ENCODE results near the gene C1QTNF9B.

DNA sequence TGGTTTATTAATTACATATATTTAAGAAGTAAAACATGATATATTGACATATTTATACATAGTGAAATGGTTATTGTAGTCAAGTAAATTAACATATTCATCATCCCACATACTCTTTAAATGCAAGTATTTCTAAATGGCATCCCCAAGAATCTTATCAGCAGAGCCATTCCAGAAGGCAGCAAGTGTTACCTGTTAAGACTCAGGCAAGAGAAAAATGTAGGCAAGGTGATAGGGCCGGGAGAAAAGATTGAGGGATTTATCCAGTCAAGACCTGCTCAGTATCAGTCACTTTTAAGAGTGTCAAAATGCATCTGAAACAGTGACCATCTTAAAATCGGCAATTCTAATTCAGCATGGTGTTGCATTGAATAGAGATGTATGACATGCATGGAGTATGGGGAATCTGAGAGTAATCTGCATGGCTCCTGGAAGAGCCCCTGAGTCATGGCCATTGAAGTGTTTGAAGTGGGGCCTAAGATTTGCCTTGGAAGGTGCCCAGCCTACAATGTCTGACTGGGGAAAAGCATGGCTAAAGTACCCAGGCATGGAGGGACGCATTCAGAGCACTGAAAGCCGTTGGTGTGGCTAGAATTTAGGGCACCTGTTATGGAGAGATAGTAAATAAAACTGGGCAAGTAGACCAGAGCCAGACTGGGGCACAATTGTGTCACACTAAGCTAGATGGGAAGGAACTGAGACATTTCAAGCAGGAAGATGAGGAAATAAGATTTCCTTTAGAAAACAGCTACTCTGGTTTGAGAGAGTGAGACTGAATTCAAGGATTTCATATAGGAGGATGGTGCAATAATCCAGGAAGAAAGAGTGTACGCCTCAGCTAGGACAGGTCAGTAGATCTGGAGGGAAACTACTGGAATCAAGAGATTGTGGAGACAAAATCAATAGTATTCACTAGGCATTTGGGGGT lies 25.0 kb upstream of the C1QTNF9B start:
- TF ChIP-seq, protein P1, sequence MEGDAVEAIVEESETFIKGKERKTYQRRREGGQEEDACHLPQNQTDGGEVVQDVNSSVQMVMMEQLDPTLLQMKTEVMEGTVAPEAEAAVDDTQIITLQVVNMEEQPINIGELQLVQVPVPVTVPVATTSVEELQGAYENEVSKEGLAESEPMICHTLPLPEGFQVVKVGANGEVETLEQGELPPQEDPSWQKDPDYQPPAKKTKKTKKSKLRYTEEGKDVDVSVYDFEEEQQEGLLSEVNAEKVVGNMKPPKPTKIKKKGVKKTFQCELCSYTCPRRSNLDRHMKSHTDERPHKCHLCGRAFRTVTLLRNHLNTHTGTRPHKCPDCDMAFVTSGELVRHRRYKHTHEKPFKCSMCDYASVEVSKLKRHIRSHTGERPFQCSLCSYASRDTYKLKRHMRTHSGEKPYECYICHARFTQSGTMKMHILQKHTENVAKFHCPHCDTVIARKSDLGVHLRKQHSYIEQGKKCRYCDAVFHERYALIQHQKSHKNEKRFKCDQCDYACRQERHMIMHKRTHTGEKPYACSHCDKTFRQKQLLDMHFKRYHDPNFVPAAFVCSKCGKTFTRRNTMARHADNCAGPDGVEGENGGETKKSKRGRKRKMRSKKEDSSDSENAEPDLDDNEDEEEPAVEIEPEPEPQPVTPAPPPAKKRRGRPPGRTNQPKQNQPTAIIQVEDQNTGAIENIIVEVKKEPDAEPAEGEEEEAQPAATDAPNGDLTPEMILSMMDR (IDR thresholded peaks at IDR 0.05): no peak
- TF ChIP-seq RFX5 (IDR thresholded peaks at IDR 0.05) (no peak), BHLHE40 (IDR thresholded peaks at IDR 0.05; ENCODE audit: low read depth, low read length) (no peak), POLR2A (IDR thresholded peaks at IDR 0.05; ENCODE audit: low read length) (no peak), KDM1A (IDR thresholded peaks at IDR 0.05; ENCODE audit: low read depth) (no peak), MAZ (IDR thresholded peaks at IDR 0.05; ENCODE audit: borderline replicate concordance, low read depth, low read length) (no peak), HDAC2 (IDR thresholded peaks at IDR 0.05) (no peak), CHD2 (IDR thresholded peaks at IDR 0.05; ENCODE audit: low read length, partially characterized antibody) (no peak), JUNB (IDR thresholded peaks at IDR 0.05) (no peak), RAD21 (conservative IDR thresholded peaks at IDR 0.05 in 1 of 2, IDR thresholded peaks at IDR 0.05 in 1 of 2) (no peak)
- TF ChIP-seq, protein P2, sequence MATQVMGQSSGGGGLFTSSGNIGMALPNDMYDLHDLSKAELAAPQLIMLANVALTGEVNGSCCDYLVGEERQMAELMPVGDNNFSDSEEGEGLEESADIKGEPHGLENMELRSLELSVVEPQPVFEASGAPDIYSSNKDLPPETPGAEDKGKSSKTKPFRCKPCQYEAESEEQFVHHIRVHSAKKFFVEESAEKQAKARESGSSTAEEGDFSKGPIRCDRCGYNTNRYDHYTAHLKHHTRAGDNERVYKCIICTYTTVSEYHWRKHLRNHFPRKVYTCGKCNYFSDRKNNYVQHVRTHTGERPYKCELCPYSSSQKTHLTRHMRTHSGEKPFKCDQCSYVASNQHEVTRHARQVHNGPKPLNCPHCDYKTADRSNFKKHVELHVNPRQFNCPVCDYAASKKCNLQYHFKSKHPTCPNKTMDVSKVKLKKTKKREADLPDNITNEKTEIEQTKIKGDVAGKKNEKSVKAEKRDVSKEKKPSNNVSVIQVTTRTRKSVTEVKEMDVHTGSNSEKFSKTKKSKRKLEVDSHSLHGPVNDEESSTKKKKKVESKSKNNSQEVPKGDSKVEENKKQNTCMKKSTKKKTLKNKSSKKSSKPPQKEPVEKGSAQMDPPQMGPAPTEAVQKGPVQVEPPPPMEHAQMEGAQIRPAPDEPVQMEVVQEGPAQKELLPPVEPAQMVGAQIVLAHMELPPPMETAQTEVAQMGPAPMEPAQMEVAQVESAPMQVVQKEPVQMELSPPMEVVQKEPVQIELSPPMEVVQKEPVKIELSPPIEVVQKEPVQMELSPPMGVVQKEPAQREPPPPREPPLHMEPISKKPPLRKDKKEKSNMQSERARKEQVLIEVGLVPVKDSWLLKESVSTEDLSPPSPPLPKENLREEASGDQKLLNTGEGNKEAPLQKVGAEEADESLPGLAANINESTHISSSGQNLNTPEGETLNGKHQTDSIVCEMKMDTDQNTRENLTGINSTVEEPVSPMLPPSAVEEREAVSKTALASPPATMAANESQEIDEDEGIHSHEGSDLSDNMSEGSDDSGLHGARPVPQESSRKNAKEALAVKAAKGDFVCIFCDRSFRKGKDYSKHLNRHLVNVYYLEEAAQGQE (IDR thresholded peaks at IDR 0.05): no peak
- TF ChIP-seq, protein P3, sequence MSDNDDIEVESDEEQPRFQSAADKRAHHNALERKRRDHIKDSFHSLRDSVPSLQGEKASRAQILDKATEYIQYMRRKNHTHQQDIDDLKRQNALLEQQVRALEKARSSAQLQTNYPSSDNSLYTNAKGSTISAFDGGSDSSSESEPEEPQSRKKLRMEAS (IDR thresholded peaks at IDR 0.05): no peak
- TF ChIP-seq, protein P4, sequence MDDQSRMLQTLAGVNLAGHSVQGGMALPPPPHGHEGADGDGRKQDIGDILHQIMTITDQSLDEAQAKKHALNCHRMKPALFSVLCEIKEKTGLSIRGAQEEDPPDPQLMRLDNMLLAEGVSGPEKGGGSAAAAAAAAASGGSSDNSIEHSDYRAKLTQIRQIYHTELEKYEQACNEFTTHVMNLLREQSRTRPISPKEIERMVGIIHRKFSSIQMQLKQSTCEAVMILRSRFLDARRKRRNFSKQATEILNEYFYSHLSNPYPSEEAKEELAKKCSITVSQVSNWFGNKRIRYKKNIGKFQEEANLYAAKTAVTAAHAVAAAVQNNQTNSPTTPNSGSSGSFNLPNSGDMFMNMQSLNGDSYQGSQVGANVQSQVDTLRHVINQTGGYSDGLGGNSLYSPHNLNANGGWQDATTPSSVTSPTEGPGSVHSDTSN (IDR thresholded peaks at IDR 0.05): no peak

All from A549 (cell line).